AG04449 (cell line): ENCODE data around the gene EMP2.
"Not testable (repeated sequence)": the region's sequence is repeated elsewhere in the genome, so short reads cannot be mapped to it uniquely, and the experiment has no call there.

ENCODE experiments used
- CTCF ChIA-PET: fragments of 350-600 bp; formaldehyde crosslinking; extraction: SDS; loops from one replicate; lab custom pipeline; 2021; ENCODE audit warnings: antibody characterized with exemption; lab: Yijun Ruan, JAX
- POLR2A ChIA-PET: fragments of 400-600, 350-600 bp; formaldehyde crosslinking; extraction: SDS; loops from one replicate; lab custom pipeline; 2020; ENCODE audit warnings: antibody characterized with exemption, inconsistent platforms; lab: Yijun Ruan, JAX
- DNase-seq: peaks from one replicate; pipeline ENCODE4 v3.0.0-alpha.2; 2010; ENCODE audit warnings: low read depth, low spot score
- H3K4me3 ChIP-seq: 2 replicates; pipeline ENCODE4 v1.5.1; 2011; ENCODE audit warnings: low read depth, mild to moderate bottlenecking, control low read depth, low read length
- TF ChIP-seq, protein P1 (sequence below): IDR thresholded peaks from one replicate; pipeline ENCODE4 v1.5.1; 2011; ENCODE audit warnings: mild to moderate bottlenecking, moderate library complexity, low read length, control low read depth, inconsistent platforms; ENCODE audit not compliant: insufficient read depth; ENCODE audit errors: missing control alignments

EMP2 gene

DNA sequence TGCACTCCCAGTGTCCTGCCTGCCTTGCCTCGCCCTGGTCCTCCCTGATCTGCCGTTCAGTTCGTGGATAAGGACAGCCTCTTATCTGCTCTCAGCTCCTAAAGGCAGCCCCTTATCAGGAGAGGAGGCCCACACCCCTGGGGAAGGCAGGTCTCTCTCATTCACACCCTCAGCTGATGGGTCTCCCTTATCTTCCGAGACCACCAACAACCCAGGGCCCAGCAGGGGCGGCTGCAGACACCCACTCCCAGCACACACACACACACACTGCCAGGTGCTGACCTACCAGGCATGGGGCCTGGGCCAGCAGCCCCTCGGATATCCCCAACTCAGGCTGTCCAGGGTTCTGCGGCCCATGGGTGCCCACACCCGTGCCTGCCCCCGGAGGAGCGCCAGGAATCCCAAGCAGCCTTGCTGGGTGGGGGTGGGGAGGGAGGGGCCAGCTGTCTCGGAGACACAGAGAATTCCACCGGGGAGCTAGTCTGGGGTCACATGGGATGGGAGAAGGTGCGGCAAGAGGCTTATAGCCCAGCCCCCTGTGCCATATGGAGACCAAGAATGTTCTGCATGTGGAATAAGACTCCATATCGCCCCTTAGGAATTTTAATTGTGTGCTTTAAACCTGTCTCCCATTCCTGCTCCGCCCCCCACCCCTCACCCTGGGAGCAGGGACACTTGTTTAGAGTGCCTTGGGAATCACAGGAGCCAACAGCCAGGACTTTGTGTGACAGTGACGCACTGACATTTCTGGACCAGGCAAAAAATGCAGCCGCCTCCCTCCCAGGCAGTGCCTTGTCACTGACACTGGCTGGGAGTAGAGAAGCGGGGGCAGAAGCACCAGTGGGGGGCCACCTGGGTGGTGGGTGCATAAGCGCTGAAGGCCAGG is 41.9 kb upstream of the EMP2 start:
- TF ChIP-seq, protein P1, sequence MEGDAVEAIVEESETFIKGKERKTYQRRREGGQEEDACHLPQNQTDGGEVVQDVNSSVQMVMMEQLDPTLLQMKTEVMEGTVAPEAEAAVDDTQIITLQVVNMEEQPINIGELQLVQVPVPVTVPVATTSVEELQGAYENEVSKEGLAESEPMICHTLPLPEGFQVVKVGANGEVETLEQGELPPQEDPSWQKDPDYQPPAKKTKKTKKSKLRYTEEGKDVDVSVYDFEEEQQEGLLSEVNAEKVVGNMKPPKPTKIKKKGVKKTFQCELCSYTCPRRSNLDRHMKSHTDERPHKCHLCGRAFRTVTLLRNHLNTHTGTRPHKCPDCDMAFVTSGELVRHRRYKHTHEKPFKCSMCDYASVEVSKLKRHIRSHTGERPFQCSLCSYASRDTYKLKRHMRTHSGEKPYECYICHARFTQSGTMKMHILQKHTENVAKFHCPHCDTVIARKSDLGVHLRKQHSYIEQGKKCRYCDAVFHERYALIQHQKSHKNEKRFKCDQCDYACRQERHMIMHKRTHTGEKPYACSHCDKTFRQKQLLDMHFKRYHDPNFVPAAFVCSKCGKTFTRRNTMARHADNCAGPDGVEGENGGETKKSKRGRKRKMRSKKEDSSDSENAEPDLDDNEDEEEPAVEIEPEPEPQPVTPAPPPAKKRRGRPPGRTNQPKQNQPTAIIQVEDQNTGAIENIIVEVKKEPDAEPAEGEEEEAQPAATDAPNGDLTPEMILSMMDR = no peak
- ChIA-PET POLR2A (no interaction called here), CTCF (no interaction called here)
- no peak overlapping the region for H3K4me3 ChIP-seq
- DNase-seq = no peak

DNA sequence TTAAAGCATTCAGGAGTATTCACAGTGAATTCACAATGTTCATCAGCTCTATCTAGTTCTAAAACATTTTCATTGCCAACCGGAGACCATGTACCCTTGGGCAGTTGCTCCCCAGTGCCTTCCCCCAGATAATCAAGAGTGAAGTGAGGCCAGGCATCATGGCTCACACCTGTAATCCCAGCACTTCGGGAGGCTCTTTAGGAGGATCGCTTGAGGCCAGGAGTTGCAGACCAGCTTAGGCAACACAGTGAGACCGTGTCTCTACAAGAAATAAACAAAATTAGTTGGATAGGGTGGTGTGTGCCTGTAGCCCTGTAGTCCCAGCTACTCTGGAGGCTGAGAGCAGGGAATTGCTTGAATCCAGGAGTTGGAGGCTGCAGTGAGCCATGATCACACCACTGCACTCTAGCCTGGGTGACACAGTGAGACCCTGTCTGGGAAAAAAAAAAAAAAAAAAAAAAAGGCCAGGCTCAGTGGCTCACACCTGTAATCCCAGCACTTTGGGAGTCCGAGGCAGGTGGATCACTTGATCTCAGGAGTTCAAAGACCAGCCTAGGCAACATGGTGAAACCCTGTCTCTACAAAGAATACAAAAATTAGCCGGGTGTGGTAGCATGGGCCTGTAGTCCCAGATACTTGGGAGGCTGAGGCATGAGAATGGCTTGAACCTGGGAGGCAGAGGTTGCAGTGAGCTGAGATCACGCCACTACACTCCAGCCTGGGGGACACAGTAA is 41.0 kb upstream of the EMP2 start:
- POLR2A ChIA-PET, DNase-seq, CTCF ChIA-PET: not testable (repeated sequence)

DNA sequence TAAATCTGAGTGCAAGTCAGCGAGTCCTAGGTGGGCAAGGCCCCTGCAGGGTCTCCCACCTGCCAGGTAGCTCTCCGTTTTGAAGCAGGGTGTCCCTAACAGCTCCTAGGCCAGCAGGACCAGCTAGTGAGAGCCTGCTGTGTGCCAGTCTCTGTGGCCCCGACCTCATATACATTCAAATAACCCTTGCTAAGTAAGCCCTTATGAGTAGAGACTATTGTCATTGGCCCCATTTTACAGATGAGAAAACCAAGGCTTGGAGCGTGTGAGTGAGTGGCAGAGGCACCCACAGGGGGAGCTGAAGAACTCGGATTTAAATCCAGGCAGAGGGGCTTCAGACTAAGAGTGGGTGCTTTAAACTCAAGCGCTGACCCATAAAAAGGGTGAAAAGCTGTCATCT is 39.7 kb upstream of the EMP2 start:
- POLR2A ChIA-PET = no interaction called here
- H3K4me3 ChIP-seq = no peak overlapping the region
- TF ChIP-seq, protein P1 = no peak
- CTCF ChIA-PET = no interaction called here
- DNase-seq = no peak

More for the DNA sequence above, 41.0 kb upstream of the EMP2 start:
- not testable (repeated sequence) for H3K4me3 ChIP-seq

DNA sequence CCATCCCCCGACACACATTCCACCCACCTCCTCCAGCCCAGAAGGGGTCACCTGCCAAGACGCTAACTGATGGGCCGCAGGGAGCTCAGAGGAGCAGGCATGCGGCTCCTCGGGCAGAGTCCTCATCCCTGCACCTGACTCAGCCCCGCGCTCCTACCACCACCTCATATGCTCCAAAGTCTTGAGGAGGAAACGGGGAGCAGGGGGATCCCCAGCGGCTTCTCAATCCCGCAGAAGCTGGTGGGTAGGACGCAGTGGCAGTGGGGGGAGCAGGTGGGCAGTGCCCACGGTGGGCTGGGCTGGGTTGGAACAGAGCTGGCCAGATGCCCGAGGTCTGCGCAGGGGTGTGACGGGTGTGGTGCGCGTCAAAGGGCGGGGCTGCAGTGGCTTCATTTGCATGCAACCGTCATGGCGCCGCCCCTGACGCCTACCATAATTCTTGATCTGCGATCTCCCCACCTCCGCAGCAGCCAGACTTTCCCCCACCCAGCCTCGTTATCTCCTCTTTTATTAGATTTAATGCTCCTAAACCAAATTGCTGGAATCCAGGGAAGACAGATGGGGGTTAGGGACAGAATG is 39.0 kb upstream of the EMP2 start:
- CTCF ChIA-PET = no interaction called here
- no peak overlapping the region for H3K4me3 ChIP-seq
- DNase-seq = no peak
- POLR2A ChIA-PET = no interaction called here
- TF ChIP-seq, protein P1 = no peak

DNA sequence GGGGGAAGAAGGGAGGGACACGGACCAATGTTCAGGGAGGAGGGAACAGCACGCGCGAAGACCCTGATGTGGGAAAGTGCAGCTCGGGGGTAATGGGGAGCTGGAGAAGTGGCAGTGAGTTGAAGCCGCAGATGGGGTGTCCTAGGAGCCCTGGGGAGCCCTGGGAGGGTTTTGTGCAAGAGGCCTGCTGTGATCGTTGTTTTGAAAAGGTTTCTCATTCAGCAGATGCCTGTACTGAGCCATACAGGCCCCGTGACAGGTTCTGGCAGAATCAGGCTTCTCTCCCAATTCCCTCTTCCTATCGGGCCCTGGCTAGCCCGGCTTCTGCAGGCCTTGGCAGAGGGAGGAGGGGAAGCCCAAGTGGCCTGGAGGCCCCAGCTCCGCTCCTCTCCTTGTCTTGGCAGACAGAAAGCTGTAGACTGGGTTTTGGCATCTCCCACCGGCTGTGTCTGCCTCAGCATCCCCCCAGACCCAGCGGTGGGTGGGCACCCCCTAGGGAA is 38.4 kb upstream of the EMP2 start:
- TF ChIP-seq, protein P1 = no peak
- CTCF ChIA-PET = no interaction called here
- H3K4me3 ChIP-seq = no peak overlapping the region

DNA sequence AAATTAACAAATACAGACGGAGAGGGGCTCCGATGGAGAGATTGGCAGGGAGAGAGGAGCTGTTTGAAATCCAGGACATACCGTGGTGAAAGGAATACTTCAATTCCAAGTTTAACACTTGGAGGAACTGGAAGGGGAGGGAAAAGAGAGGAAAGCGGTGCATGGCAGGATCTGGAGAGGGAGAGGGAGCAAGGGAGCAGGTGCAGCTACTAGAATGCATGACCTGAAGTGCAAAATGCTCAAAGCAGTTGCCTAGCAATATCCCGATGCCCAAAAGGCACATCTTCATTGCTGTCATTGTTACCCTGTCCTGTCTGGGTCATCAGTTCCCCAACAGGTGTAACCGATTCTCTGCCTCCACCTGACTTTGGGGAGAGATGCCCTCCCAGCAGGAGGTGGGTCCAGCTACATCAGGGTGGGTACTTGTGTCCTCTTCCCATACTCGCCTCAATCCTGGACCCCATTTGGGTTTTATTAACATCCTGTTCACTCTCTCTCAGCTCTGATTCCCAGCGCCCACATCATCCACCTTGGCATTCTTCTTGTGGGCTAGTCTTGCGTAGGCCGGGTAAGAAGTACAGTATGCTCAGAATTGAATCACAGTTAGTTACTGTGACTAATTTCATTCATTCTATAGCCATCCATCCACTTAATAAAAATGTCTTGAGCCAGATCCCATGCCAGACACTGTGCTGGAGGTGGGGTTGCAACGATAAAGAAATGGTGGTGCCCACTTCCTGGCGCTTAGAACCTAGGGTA is 37.4 kb upstream of the EMP2 start:
- TF ChIP-seq, protein P1 = no peak
- DNase-seq = no peak
- CTCF ChIA-PET = interaction anchor here (1.1 to 1.4 kb wide), 4 partner anchors 10 to 104 kb away, joined by 3 read pairs; partner anchors contain the start of gene EMP2
- H3K4me3 ChIP-seq = no peak overlapping the region
- POLR2A ChIA-PET = no interaction called here

More for the DNA sequence above, 38.4 kb upstream of the EMP2 start:
- DNase-seq = no peak
- POLR2A ChIA-PET = no interaction called here
